Uterus (tissue), 2 donors: ENCODE data around the gene FAHD2B.
"Not testable (repeated sequence)": the region's sequence is repeated elsewhere in the genome, so short reads cannot be mapped to it uniquely, and the experiment has no call there.

Experiments used
- CTCF ChIP-seq, 4 experiments: fragments of 200-600 bp in 2 of 4; fragments of 450-650 bp in 2 of 4; sonication (generic) in 2 of 4; IDR thresholded peaks; one replicate each; pipeline ENCODE4 v1.5.1; 2016 to 2019; ENCODE audit warnings: antibody characterized with exemption in 4 of 4, mild to moderate bottlenecking in 2 of 4, moderate library complexity in 1 of 4
- POLR2A ChIP-seq, 2 donors: fragments of 450-650 bp; IDR thresholded peaks; one replicate each; pipeline ENCODE4 v1.6.1; 2016; ENCODE audit warnings: antibody characterized with exemption in 2 of 2, mild to moderate bottlenecking in 1 of 2, moderate library complexity in 1 of 2

- TF ChIP-seq CTCF, POLR2A (IDR thresholded peaks at IDR 0.05): not testable (repeated sequence)
Measured at GRCh38 chr2:97068722-97069121, 26.0 kb downstream of the FAHD2B start.
